Ectodermal cell (in vitro differentiated cells): ENCODE data around the gene PTPRC.
A peak's percentile ranks its signal among the peaks of the same experiment; 100 is the strongest.

Experiments used
- H3K27ac ChIP-seq: 2 replicates; pipeline ENCODE4 v1.7.0; 2013; ENCODE audit warnings: mild to moderate bottlenecking, low read depth, low read length; ENCODE audit not compliant: insufficient read depth, poor library complexity, severe bottlenecking
- H3K27me3 ChIP-seq: 2 replicates; pipeline ENCODE4 v1.7.0; 2013; ENCODE audit warnings: mild to moderate bottlenecking, low read length; ENCODE audit not compliant: insufficient read depth, control insufficient read depth, poor library complexity, severe bottlenecking
- H3K36me3 ChIP-seq: one replicate; pipeline ENCODE4 v1.7.0; 2013; ENCODE audit warnings: low read length; ENCODE audit not compliant: control insufficient read depth, insufficient read depth
- H3K4me1 ChIP-seq: one replicate; pipeline ENCODE4 v1.7.0; 2013; ENCODE audit warnings: low read length; ENCODE audit not compliant: control insufficient read depth, insufficient read depth
- H3K4me3 ChIP-seq: 2 replicates; pipeline ENCODE4 v1.7.0; 2013; ENCODE audit warnings: low read depth, low read length, control low read depth; ENCODE audit not compliant: insufficient read depth
- H3K9me3 ChIP-seq: 2 replicates; pipeline ENCODE4 v1.7.0; 2013; ENCODE audit warnings: mild to moderate bottlenecking, low read length, moderate library complexity; ENCODE audit not compliant: control insufficient read depth
- WGBS, 2 experiments: methylation state at CpG; one replicate each; pipeline ENCODE4 v1.1.7; 2013; ENCODE audit warnings: missing lambda C conversion rate in 2 of 2; 5-methylcytosine and 5-hydroxymethylcytosine counted together

PTPRC gene

GRCh38 chr1:198788561-198789064 lies 149.8 kb downstream of the PTPRC start:
- WGBS, 2 experiments, result 20 to 40% methylated on average over 1 to 3 of the region's 3 CpGs

GRCh38 chr1:198793714-198794113 lies 154.9 kb downstream of the PTPRC start:
- no peaks in the 10 kb centered on the region for H3K27me3 ChIP-seq
- no peak overlapping the region for H3K27ac ChIP-seq
- H3K36me3 ChIP-seq, result no peaks in the 10 kb centered on the region
- H3K4me1 ChIP-seq, result peaks cover 5% of the 10 kb centered on the region
- H3K9me3 ChIP-seq, result peaks cover 2% of the 10 kb centered on the region
- H3K4me3 ChIP-seq, result no peak overlapping the region
- 92 to 100% methylated on average over 2 of the region's 3 CpGs for WGBS, 2 experiments

More at GRCh38 chr1:198788561-198789064, 149.8 kb downstream of the PTPRC start:
- Histone ChIP-seq H3K4me1 (peaks cover 12% of the 10 kb centered on the region), H3K9me3 (no peaks in the 10 kb centered on the region), H3K36me3 (no peaks in the 10 kb centered on the region), H3K4me3 (no peak overlapping the region), H3K27ac (peak overlapping the region; percentile 91), H3K27me3 (no peaks in the 10 kb centered on the region)

GRCh38 chr1:198794498-198794897 lies 155.7 kb downstream of the PTPRC start:
- Histone ChIP-seq H3K36me3 (no peaks in the 10 kb centered on the region), H3K27ac (no peak overlapping the region), H3K9me3 (peaks cover 2% of the 10 kb centered on the region), H3K27me3 (no peaks in the 10 kb centered on the region), H3K4me1 (no peaks in the 10 kb centered on the region), H3K4me3 (no peak overlapping the region)

GRCh38 chr1:198797656-198798055 lies 158.8 kb downstream of the PTPRC start:
- peaks cover 2% of the 10 kb centered on the region for H3K9me3 ChIP-seq
- H3K4me1 ChIP-seq, result no peaks in the 10 kb centered on the region
- H3K27ac ChIP-seq, result no peak overlapping the region
- 85 to 96% methylated on average over 2 of the region's 2 CpGs for WGBS, 2 experiments
- no peaks in the 10 kb centered on the region for H3K27me3 ChIP-seq
- no peaks in the 10 kb centered on the region for H3K36me3 ChIP-seq
- H3K4me3 ChIP-seq, result no peak overlapping the region

DNA sequence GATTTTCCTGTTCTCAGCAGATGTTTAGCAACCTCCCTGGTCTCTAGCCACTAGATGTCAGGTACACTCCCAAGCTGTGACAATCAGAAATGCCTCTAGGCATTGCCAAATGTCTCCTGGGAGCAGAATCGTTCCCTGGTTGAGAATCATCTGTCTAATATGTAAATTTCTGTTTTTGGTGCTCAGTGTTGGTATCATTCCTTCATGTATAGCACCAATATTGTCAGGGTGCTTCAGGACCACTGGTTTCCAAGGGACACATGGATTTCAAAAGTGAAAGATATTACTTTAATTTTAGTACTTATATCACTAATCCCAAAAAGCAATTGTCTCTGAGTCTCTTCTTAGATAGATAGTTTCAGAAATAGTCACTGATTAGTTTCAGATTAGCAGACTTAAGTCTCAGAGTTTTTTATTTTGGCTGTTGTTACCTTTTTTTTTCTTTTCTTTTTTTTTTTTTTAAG lies 160.1 kb downstream of the PTPRC start:
- 67 to 83% methylated on average over 1 of the region's 1 CpG for WGBS, 2 experiments
- Histone ChIP-seq H3K4me3 (no peak overlapping the region), H3K36me3 (no peaks in the 10 kb centered on the region), H3K9me3 (peaks cover 2% of the 10 kb centered on the region), H3K27me3 (no peaks in the 10 kb centered on the region), H3K4me1 (no peaks in the 10 kb centered on the region), H3K27ac (no peak overlapping the region)

GRCh38 chr1:198805498-198806151 lies 166.8 kb downstream of the PTPRC start:
- no peaks in the 10 kb centered on the region for H3K4me1 ChIP-seq
- WGBS, 2 experiments, result 87 to 96% methylated on average over 4 to 5 of the region's 5 CpGs
- no peaks in the 10 kb centered on the region for H3K9me3 ChIP-seq
- H3K27me3 ChIP-seq, result no peaks in the 10 kb centered on the region
- H3K4me3 ChIP-seq, result no peak overlapping the region
- no peaks in the 10 kb centered on the region for H3K36me3 ChIP-seq
- H3K27ac ChIP-seq, result no peak overlapping the region

DNA sequence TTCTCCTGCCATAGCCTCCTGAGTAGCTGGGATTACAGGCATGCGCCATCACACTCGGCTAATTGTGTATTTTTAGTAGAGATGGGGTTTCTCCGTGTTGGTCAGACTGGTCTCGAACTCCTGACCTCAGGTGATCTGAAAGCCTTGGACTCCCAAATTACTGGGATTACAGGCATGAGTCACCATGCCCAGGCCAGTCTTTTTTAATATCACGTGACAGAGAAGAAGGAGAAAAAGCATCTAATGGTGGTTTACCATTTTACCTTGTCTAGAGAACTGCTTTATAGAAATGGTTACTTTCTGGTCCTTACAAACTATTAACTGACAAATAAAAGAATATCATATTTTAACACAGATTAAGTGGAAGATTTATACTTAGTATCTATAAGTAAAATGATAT lies 168.0 kb downstream of the PTPRC start:
- 86 to 96% methylated on average over 5 of the region's 5 CpGs for WGBS, 2 experiments
- no peaks in the 10 kb centered on the region for H3K36me3 ChIP-seq
- no peak overlapping the region for H3K4me3 ChIP-seq
- H3K4me1 ChIP-seq, result no peaks in the 10 kb centered on the region
- no peaks in the 10 kb centered on the region for H3K9me3 ChIP-seq
- no peak overlapping the region for H3K27ac ChIP-seq
- no peaks in the 10 kb centered on the region for H3K27me3 ChIP-seq
